Adipocyte (in vitro differentiated cells): ENCODE data around the gene CERS2.

ENCODE experiments used
- DNase-seq: peaks from one replicate; pipeline ENCODE4 v3.0.0-alpha.2; 2015; ENCODE audit warnings: low read depth
- H3K27me3 ChIP-seq: replicated peaks from 2 replicates; pipeline ENCODE4 v1.7.0; 2013; ENCODE audit warnings: mild to moderate bottlenecking, low read length, moderate library complexity; ENCODE audit not compliant: control insufficient read depth, insufficient read depth
- H3K36me3 ChIP-seq: 2 replicates; pipeline ENCODE4 v1.7.0; 2013; ENCODE audit warnings: low read length, mild to moderate bottlenecking, moderate library complexity; ENCODE audit not compliant: control insufficient read depth, insufficient read depth, severe bottlenecking
- H3K4me1 ChIP-seq: 2 replicates; pipeline ENCODE4 v1.7.0; 2013; ENCODE audit warnings: mild to moderate bottlenecking, low read length, moderate library complexity; ENCODE audit not compliant: control insufficient read depth, insufficient read depth
- H3K4me3 ChIP-seq: 2 replicates; pipeline ENCODE4 v1.7.0; 2013; ENCODE audit warnings: mild to moderate bottlenecking, low read length, moderate library complexity
- H3K9ac ChIP-seq: 2 replicates; pipeline ENCODE4 v1.7.0; 2013; ENCODE audit warnings: mild to moderate bottlenecking, low read length, moderate library complexity
- H3K9me3 ChIP-seq: 2 replicates; pipeline ENCODE4 v1.7.0; 2013; ENCODE audit warnings: mild to moderate bottlenecking, low read length, moderate library complexity; ENCODE audit not compliant: control insufficient read depth

Gene CERS2

GRCh38 chr1:150995896-150996295 is 21.3 kb upstream of the CERS2 start:
- peak overlapping the region; percentile 62 for H3K9ac ChIP-seq
- H3K36me3 ChIP-seq, result peaks cover 31% of the 10 kb centered on the region
- DNase-seq, result peak; percentile 73
- H3K27me3 ChIP-seq, result no peaks in the 10 kb centered on the region
- peaks cover 13% of the 10 kb centered on the region for H3K4me1 ChIP-seq
- peak overlapping the region; percentile 61 for H3K4me3 ChIP-seq
- no peaks in the 10 kb centered on the region for H3K9me3 ChIP-seq

- peaks cover 13% of the 10 kb centered on the region for H3K4me1 ChIP-seq
- DNase-seq, result no peak
- no peaks in the 10 kb centered on the region for H3K9me3 ChIP-seq
- H3K36me3 ChIP-seq, result peaks cover 31% of the 10 kb centered on the region
- H3K4me3 ChIP-seq, result peak overlapping the region; percentile 61
- H3K9ac ChIP-seq, result peak overlapping the region; percentile 62
- no peaks in the 10 kb centered on the region for H3K27me3 ChIP-seq
Observed at GRCh38 chr1:150995460-150995859, 20.8 kb upstream of the CERS2 start.

- no peaks in the 10 kb centered on the region for H3K27me3 ChIP-seq
- H3K4me1 ChIP-seq, result peaks cover 13% of the 10 kb centered on the region
Observed at GRCh38 chr1:150994248-150994647, 19.6 kb upstream of the CERS2 start.

GRCh38 chr1:150992626-150993025 is 18.0 kb upstream of the CERS2 start:
- H3K4me1 ChIP-seq, result peaks cover 13% of the 10 kb centered on the region
- DNase-seq, result no peak
- no peaks in the 10 kb centered on the region for H3K9me3 ChIP-seq
- no peaks in the 10 kb centered on the region for H3K27me3 ChIP-seq
- H3K4me3 ChIP-seq, result no peak overlapping the region
- peaks cover 10% of the 10 kb centered on the region for H3K36me3 ChIP-seq
- H3K9ac ChIP-seq, result no peak overlapping the region

More at GRCh38 chr1:150994248-150994647, 19.6 kb upstream of the CERS2 start:
- no peak for DNase-seq
- Histone ChIP-seq H3K36me3 (peaks cover 24% of the 10 kb centered on the region), H3K4me3 (no peak overlapping the region), H3K9ac (no peak overlapping the region), H3K9me3 (no peaks in the 10 kb centered on the region)

- Histone ChIP-seq H3K36me3 (no peaks in the 10 kb centered on the region), H3K4me3 (no peak overlapping the region), H3K27me3 (no peaks in the 10 kb centered on the region), H3K9me3 (no peaks in the 10 kb centered on the region), H3K4me1 (no peaks in the 10 kb centered on the region), H3K9ac (no peak overlapping the region)
- DNase-seq, result no peak
Observed at GRCh38 chr1:150987924-150988323, 13.3 kb upstream of the CERS2 start.

- Histone ChIP-seq H3K36me3 (no peaks in the 10 kb centered on the region), H3K9me3 (no peaks in the 10 kb centered on the region), H3K27me3 (no peaks in the 10 kb centered on the region), H3K4me3 (no peak overlapping the region), H3K9ac (no peak overlapping the region), H3K4me1 (peaks cover 8% of the 10 kb centered on the region)
- no peak for DNase-seq
Observed at GRCh38 chr1:150985179-150985825, 10.7 kb upstream of the CERS2 start.

GRCh38 chr1:150981805-150982712 is 7.4 kb upstream of the CERS2 start, which contains the start of gene ANXA9:
ANXA9 (plus strand) TSS chr1:150982292; CDS start chr1:150983106, 814 bp downstream.
- Histone ChIP-seq H3K9ac (no peak within 1 kb of the TSS), H3K9me3 (no peaks in the 10 kb centered on the region), H3K36me3 (no peaks in the 10 kb centered on the region), H3K4me3 (no peak within 1 kb of the TSS), H3K27me3 (no peaks in the 10 kb centered on the region), H3K4me1 (peaks cover 18% of the 10 kb centered on the region)
- DNase-seq, result no peak

GRCh38 chr1:150981177-150981804 is 6.7 kb upstream of the CERS2 start:
- Histone ChIP-seq H3K27me3 (no peaks in the 10 kb centered on the region), H3K4me3 (no peak overlapping the region), H3K36me3 (no peaks in the 10 kb centered on the region), H3K4me1 (peaks cover 18% of the 10 kb centered on the region), H3K9me3 (no peaks in the 10 kb centered on the region), H3K9ac (no peak overlapping the region)
- DNase-seq, result no peak

- DNase-seq, result peak; percentile 97
- Histone ChIP-seq H3K9ac (peak overlapping the region; percentile 52), H3K27me3 (no peaks in the 10 kb centered on the region), H3K36me3 (no peaks in the 10 kb centered on the region), H3K4me1 (peaks cover 18% of the 10 kb centered on the region), H3K4me3 (no peak overlapping the region), H3K9me3 (no peaks in the 10 kb centered on the region)
Observed at GRCh38 chr1:150979092-150980056, 4.7 kb upstream of the CERS2 start.

GRCh38 chr1:150976879-150977694 is 2.5 kb upstream of the CERS2 start:
- DNase-seq, result peak; percentile 75
- Histone ChIP-seq H3K4me3 (no peak overlapping the region), H3K27me3 (no peaks in the 10 kb centered on the region), H3K36me3 (no peaks in the 10 kb centered on the region), H3K9me3 (no peaks in the 10 kb centered on the region), H3K9ac (no peak overlapping the region), H3K4me1 (peaks cover 32% of the 10 kb centered on the region)
